Uterus (tissue), 2 donors: ENCODE results near the gene HSD17B8.

Source experiments
- CTCF ChIP-seq, 4 experiments: fragments of 200-600 bp in 2 of 4; fragments of 450-650 bp in 2 of 4; sonication (generic) in 2 of 4; IDR thresholded peaks; one replicate each; pipeline ENCODE4 v1.5.1; 2016 to 2019; ENCODE audit warnings: antibody characterized with exemption in 4 of 4, mild to moderate bottlenecking in 2 of 4, moderate library complexity in 1 of 4
- POLR2A ChIP-seq, 2 donors: fragments of 450-650 bp; IDR thresholded peaks; one replicate each; pipeline ENCODE4 v1.6.1; 2016; ENCODE audit warnings: antibody characterized with exemption in 2 of 2, mild to moderate bottlenecking in 1 of 2, moderate library complexity in 1 of 2

DNA sequence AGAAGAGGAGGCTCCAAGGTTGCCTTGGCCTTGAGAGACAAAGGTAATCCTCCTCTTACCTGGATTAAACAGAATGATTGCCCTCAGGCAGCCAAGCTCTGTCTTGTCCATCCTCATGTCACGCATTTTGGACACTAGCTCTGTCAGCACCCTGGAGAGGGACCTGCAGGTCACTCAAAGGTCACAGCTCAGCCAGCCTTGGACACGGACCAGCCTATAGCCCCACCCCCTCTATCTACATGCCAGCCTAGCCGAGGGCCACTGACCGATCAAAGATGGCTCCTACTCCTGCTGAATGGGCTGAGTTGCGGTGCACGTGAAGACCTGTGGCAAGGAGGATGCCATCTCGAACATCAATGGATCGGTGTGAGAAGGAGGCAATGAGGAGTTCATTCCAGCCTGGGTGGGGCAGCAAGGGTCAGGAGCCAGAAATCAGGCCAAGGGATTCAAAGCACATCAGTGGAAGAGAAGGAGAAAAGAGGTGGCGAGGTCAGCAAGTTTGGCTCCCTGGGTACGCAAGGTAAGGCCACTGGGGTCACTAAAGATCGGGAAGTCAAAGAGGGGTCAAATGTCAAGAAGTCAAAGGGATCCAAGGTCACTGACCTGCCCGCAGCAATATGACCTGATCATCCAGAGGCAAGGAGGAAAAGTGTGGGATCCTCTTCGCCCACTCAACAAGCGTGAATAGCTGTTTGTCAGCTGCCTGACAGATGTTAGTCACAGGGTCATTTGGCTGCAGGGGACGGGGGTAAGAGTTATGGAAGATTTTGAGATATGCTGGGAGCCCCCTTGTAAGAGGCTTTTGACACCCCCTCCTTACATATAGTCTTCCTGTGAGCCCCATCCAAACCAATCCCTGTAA lies 8.9 kb upstream of the HSD17B8 start:
- TF ChIP-seq CTCF (IDR thresholded peaks at IDR 0.05), result no peak
- no peak for TF ChIP-seq POLR2A (IDR thresholded peaks at IDR 0.05)
